A549 (cell line): ENCODE results near the gene AHSG.

Experiments
- CBX2 ChIP-seq: fragments of 200-600 bp; sonication (generic); IDR thresholded peaks from 2 replicates; pipeline ENCODE4 v1.6.1; 2016; ENCODE audit warnings: low read depth, mild to moderate bottlenecking, borderline replicate concordance
- CEBPB ChIP-seq, 2 experiments: fragments of >200 bp in 1 of 2; sonication (Bioruptor Twin) in 1 of 2; formaldehyde crosslinking in 1 of 2; IDR thresholded peaks; 2 replicates each; pipeline ENCODE4 v1.6.1; 2012 to 2016
- EP300 ChIP-seq, 2 experiments: fragments of >200 bp; sonication (Bioruptor Twin); formaldehyde crosslinking; IDR thresholded peaks; 2 replicates in 1 of 2; 3 replicates in 1 of 2; pipeline ENCODE4 v1.6.1; 2016 to 2017
- MAFK ChIP-seq: fragments of 450-650 bp; IDR thresholded peaks from 2 replicates; pipeline ENCODE4 v1.6.1; 2014; ENCODE audit not compliant: partially characterized antibody
- POLR2A ChIP-seq: IDR thresholded peaks from 2 replicates; pipeline ENCODE4 v1.6.1; 2012; ENCODE audit warnings: mild to moderate bottlenecking, low read length
- POLR2AphosphoS2 ChIP-seq: conservative IDR thresholded peaks from 2 replicates; pipeline ENCODE4 v1.6.1; 2012; ENCODE audit warnings: low read length, improper control_type of control experiment, inconsistent platforms
- RCOR1 ChIP-seq: fragments of 150-350 bp; IDR thresholded peaks from 2 replicates; pipeline ENCODE4 v1.6.1; 2014; ENCODE audit warnings: antibody characterized with exemption, low read length, low read depth
- RNF2 ChIP-seq: fragments of 200-600 bp; sonication (generic); IDR thresholded peaks from 2 replicates; pipeline ENCODE4 v1.6.1; 2016; ENCODE audit warnings: low read depth, mild to moderate bottlenecking, antibody characterized with exemption, moderate library complexity, borderline replicate concordance
- TF ChIP-seq, protein P1 (sequence below): fragments of >200 bp; sonication (Bioruptor Twin); formaldehyde crosslinking; IDR thresholded peaks from 3 replicates; pipeline ENCODE4 v1.5.1; 2016
- TF ChIP-seq, protein P2 (sequence below): IDR thresholded peaks from 2 replicates; pipeline ENCODE4 v1.6.1; 2012
- TF ChIP-seq, protein P3 (sequence below): fragments of 450-650 bp; IDR thresholded peaks from 2 replicates; pipeline ENCODE4 v1.6.1; 2014; ENCODE audit warnings: antibody characterized with exemption
- TF ChIP-seq, protein P4 (sequence below): fragments of 150-350 bp; IDR thresholded peaks from 2 replicates; pipeline ENCODE4 v1.6.1; 2014; ENCODE audit warnings: low read depth, mild to moderate bottlenecking, low read length

DNA sequence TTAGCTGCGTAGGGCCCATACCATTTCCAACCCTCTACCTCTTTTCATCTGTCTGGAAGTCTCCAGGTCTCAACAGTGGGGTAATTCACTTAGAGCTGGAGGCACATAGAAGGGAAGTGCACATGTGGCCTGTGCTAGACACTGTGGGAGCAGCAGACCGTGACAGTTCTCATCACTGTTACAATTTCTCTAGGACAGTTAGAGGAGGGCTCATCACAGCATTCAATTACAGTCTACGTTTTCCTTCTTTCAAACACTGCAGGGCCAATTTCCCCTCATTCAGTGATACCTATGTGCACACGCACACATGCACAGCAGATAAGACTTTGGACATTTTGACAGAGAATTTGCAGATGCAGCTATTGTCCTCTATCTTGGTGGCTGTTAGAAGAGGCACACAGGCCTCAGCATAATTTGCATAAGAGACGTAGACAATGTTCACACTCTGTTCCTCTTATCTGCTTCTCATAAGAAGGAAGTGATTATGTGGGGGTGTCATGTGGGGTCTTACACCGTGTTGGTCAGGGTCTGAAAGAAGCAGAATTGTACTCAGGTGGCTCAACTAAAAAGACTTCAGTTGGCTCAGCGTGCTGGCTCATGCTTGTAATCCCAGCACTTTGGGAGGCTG is 40.3 kb downstream of the AHSG start:
- TF ChIP-seq CEBPB (IDR thresholded peaks at IDR 0.05) (no peak), RCOR1 (no peak), CBX2 (no peak), POLR2A (no peak), EP300 (IDR thresholded peaks at IDR 0.05) (no peak), MAFK (no peak), POLR2AphosphoS2 (no peak), RNF2 (no peak)
- TF ChIP-seq, protein P1, sequence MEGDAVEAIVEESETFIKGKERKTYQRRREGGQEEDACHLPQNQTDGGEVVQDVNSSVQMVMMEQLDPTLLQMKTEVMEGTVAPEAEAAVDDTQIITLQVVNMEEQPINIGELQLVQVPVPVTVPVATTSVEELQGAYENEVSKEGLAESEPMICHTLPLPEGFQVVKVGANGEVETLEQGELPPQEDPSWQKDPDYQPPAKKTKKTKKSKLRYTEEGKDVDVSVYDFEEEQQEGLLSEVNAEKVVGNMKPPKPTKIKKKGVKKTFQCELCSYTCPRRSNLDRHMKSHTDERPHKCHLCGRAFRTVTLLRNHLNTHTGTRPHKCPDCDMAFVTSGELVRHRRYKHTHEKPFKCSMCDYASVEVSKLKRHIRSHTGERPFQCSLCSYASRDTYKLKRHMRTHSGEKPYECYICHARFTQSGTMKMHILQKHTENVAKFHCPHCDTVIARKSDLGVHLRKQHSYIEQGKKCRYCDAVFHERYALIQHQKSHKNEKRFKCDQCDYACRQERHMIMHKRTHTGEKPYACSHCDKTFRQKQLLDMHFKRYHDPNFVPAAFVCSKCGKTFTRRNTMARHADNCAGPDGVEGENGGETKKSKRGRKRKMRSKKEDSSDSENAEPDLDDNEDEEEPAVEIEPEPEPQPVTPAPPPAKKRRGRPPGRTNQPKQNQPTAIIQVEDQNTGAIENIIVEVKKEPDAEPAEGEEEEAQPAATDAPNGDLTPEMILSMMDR, result no peak
- TF ChIP-seq, protein P2, sequence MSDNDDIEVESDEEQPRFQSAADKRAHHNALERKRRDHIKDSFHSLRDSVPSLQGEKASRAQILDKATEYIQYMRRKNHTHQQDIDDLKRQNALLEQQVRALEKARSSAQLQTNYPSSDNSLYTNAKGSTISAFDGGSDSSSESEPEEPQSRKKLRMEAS, result no peak
- TF ChIP-seq, protein P3, sequence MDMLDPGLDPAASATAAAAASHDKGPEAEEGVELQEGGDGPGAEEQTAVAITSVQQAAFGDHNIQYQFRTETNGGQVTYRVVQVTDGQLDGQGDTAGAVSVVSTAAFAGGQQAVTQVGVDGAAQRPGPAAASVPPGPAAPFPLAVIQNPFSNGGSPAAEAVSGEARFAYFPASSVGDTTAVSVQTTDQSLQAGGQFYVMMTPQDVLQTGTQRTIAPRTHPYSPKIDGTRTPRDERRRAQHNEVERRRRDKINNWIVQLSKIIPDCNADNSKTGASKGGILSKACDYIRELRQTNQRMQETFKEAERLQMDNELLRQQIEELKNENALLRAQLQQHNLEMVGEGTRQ, result no peak
- TF ChIP-seq, protein P4, sequence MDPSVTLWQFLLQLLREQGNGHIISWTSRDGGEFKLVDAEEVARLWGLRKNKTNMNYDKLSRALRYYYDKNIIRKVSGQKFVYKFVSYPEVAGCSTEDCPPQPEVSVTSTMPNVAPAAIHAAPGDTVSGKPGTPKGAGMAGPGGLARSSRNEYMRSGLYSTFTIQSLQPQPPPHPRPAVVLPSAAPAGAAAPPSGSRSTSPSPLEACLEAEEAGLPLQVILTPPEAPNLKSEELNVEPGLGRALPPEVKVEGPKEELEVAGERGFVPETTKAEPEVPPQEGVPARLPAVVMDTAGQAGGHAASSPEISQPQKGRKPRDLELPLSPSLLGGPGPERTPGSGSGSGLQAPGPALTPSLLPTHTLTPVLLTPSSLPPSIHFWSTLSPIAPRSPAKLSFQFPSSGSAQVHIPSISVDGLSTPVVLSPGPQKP, result no peak
